KOPT-K1 (cell line): ENCODE measurements around the gene RBM23.
"Not testable (repeated sequence)": the region's sequence is repeated elsewhere in the genome, so short reads cannot be mapped to it uniquely, and the experiment has no call there.

ENCODE experiments used
- H3K27ac ChIP-seq: fragments of 200-600 bp; sonication (generic); 2 replicates; pipeline ENCODE4 v1.5.1; 2016; ENCODE audit warnings: antibody characterized with exemption, mild to moderate bottlenecking, low read depth, low read length; ENCODE audit not compliant: poor library complexity, severe bottlenecking
- H3K36me3 ChIP-seq: fragments of 200-600 bp; sonication (generic); 2 replicates; pipeline ENCODE4 v1.5.1; 2017; ENCODE audit warnings: antibody characterized with exemption, mild to moderate bottlenecking, low read length, moderate library complexity; ENCODE audit not compliant: insufficient read depth
- H3K9me3 ChIP-seq: fragments of 200-600 bp; sonication (generic); 2 replicates; pipeline ENCODE4 v1.5.1; 2017; ENCODE audit warnings: antibody characterized with exemption, low read length, mild to moderate bottlenecking; ENCODE audit not compliant: insufficient read depth, poor library complexity, severe bottlenecking

Gene RBM23

GRCh38 chr14:22928237-22929103 lies 9.5 kb upstream of the RBM23 start:
- Histone ChIP-seq H3K27ac (peak overlapping the region; percentile 72), H3K9me3 (no peaks in the 10 kb centered on the region), H3K36me3 (peaks cover 41% of the 10 kb centered on the region)

GRCh38 chr14:22926316-22926715 lies 7.4 kb upstream of the RBM23 start:
- H3K9me3 ChIP-seq: no peaks in the 10 kb centered on the region
- no peak overlapping the region for H3K27ac ChIP-seq
- H3K36me3 ChIP-seq: peaks cover 60% of the 10 kb centered on the region

GRCh38 chr14:22925513-22925912 lies 6.6 kb upstream of the RBM23 start:
- Histone ChIP-seq H3K9me3 (no peaks in the 10 kb centered on the region), H3K27ac (no peak overlapping the region), H3K36me3 (peaks cover 68% of the 10 kb centered on the region)

- no peaks in the 10 kb centered on the region for H3K9me3 ChIP-seq
- H3K27ac ChIP-seq: no peak overlapping the region
- peaks cover 76% of the 10 kb centered on the region for H3K36me3 ChIP-seq
Observed at GRCh38 chr14:22923746-22924145, 4.8 kb upstream of the RBM23 start.

- Histone ChIP-seq H3K27ac (no peak overlapping the region), H3K9me3 (no peaks in the 10 kb centered on the region), H3K36me3 (peaks cover 73% of the 10 kb centered on the region)
Observed at GRCh38 chr14:22922294-22922693, 3.3 kb upstream of the RBM23 start.

DNA sequence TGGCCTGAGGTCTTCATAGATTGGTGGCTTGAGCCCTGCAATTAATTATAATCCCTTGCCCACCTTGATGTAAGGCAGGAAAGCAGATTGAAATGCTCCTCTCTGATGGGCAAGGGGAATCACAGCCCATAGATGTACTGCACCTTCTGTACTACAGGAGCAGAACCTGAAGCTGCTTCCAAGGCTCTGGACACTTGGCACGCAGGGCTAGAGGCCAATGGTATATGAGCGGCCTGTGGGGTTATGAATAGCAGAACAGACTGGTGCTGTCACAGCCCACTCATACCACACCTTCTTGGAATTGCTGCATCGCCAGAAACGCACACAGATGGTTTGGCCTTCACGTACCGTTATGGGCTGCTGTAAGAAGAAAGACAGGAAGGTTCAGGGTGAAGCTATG lies 1.7 kb upstream of the RBM23 start:
- Histone ChIP-seq H3K36me3 (peaks cover 72% of the 10 kb centered on the region), H3K27ac (no peak overlapping the region), H3K9me3 (no peaks in the 10 kb centered on the region)

GRCh38 chr14:22919601-22919921 lies 612 bp upstream of the RBM23 start:
- H3K36me3 ChIP-seq: peaks cover 70% of the 10 kb centered on the region
- no peaks in the 10 kb centered on the region for H3K9me3 ChIP-seq
- peak overlapping the region; percentile 56 for H3K27ac ChIP-seq

DNA sequence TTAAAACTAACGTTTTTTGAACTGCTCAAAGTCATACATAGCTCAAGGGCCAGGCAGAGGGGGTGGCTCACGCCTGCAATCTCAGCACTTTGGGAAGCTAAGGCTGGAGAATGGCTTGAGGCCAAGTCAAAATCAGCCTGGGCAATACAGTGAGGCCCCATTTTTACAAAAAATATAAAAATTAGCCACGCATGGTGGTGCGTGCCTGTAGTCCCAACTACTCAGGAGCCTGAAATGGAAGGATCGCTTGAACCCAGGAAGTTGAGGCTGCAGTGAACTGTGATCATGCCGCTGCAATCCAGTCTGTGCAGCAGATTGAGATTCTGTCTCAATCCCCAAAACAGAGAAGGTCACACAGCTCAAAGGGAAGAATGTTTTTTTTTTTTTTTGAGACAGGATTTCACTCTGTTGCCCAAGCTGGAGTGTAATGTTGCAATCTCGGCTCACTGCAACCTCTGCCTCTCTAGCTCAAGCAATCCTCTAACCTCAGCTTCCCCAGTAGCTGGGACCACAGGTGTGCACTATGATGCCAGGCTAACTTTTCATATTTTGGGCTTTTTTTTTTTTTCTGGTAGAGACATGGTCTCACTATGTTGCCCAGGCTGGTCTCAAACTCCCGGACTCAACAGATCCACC lies 2.9 kb downstream of the RBM23 start:
- H3K9me3 ChIP-seq: no peaks in the 10 kb centered on the region
- peaks cover 47% of the 10 kb centered on the region for H3K36me3 ChIP-seq
- H3K27ac ChIP-seq: no peak overlapping the region

GRCh38 chr14:22914836-22915235 lies 4.1 kb downstream of the RBM23 start:
- H3K9me3 ChIP-seq, H3K27ac ChIP-seq: not testable (repeated sequence)
- peaks cover 47% of the 10 kb centered on the region for H3K36me3 ChIP-seq

DNA sequence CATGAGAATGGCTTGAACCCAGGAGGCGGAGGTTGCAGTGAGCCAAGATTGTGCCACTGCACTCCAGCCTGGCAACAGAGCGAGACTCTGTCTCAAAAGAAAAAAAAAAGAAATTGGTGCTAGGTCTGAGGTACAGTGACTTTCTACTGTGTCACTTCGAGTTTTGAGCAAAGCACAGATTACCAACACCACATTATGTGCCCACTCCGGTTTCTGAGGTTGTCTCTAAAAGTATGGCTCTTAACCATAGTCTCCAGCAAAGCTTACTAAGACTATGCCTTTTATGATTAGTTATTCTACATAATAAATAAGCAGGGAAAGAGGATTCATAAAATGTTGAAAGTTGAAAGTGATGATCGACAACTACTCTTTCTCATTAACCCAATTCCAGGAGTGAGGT lies 8.0 kb downstream of the RBM23 start:
- Histone ChIP-seq H3K9me3 (no peaks in the 10 kb centered on the region), H3K36me3 (peaks cover 73% of the 10 kb centered on the region), H3K27ac (no peak overlapping the region)

GRCh38 chr14:22908601-22909000 lies 10.3 kb downstream of the RBM23 start:
- Histone ChIP-seq H3K27ac (no peak overlapping the region), H3K9me3 (no peaks in the 10 kb centered on the region), H3K36me3 (peaks cover 80% of the 10 kb centered on the region)

DNA sequence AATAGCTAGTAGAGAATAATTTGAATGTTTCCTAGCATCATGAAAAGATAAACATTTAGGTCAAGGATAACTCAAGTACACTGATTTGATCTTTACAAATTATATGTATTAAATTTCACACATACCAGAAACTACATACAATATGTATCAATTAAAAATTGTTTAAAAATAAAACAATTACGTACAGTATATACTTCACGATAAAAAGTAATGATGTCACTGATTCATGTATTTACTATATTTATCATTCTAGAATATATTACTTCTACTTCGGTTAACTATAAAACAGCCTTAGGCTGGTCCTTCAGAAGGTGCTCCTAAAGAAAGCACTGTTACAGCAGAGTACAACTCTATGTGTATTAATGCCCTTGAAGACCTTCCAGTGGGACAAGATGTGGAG lies 11.5 kb downstream of the RBM23 start:
- Histone ChIP-seq H3K36me3 (peaks cover 92% of the 10 kb centered on the region), H3K27ac (no peak overlapping the region), H3K9me3 (no peaks in the 10 kb centered on the region)

DNA sequence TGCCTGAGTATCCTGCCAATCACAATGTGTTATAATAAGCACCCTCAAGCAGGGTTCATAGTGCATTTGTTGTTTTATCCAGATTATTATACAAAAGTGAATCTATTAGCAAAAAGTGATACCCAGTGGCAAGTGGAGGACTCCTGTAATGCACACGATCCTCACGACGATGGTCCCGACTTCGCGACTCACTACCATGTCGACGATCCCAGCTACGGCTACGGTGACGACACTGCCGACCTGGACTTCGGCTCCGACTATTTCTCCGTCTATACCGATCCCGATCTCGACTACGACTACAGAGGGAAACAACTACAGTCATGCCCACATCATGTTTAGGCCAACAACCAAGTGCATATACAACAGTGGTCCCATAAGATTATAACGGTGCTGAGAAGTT lies 12.9 kb downstream of the RBM23 start:
- Histone ChIP-seq H3K27ac (no peak overlapping the region), H3K36me3 (peaks cover 100% of the 10 kb centered on the region), H3K9me3 (no peaks in the 10 kb centered on the region)

DNA sequence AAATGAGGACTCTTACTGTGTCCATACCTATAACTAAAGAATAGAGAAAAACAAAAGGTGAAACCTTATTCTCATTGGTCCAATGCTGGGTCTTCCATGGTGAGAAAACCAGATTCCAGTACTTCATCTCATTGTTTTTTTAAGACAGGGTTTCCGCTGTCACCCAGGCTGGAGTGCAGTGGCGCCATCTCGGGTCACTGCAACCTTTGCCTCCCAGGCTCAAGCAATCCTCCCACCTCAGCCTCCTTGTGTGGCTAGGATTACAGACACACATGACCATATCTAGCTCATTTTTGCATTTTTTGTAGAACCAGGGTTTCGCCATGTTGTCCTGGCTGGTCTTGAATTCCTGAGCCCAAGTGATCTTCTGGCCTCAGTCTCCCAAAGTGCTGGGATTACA lies 13.3 kb downstream of the RBM23 start:
- peaks cover 100% of the 10 kb centered on the region for H3K36me3 ChIP-seq
- H3K9me3 ChIP-seq: no peaks in the 10 kb centered on the region

GRCh38 chr14:22903742-22904087 lies 15.2 kb downstream of the RBM23 start:
- peaks cover 100% of the 10 kb centered on the region for H3K36me3 ChIP-seq

More for the DNA sequence above, 13.3 kb downstream of the RBM23 start:
- H3K27ac ChIP-seq: no peak overlapping the region

GRCh38 chr14:22901799-22902198 lies 17.1 kb downstream of the RBM23 start:
- Histone ChIP-seq H3K27ac (no peak overlapping the region), H3K36me3 (peaks cover 92% of the 10 kb centered on the region), H3K9me3 (no peaks in the 10 kb centered on the region)

More at GRCh38 chr14:22903742-22904087, 15.2 kb downstream of the RBM23 start:
- Histone ChIP-seq H3K9me3 (no peaks in the 10 kb centered on the region), H3K27ac (no peak overlapping the region)
